Transverse colon (tissue), 4 donors: ENCODE data around the gene NOS3. TPM values are rescaled to one million over a fixed set of nuclear protein-coding genes. Genes with fewer than 3 reads are reported as not detected.

Experiments used
- DNase-seq: peaks from one replicate; pipeline ENCODE4 v3.0.0-alpha.2; 2019
- H3K27ac ChIP-seq, 4 donors: fragments of 200-600 bp; sonication (generic); 2 replicates each; pipeline ENCODE4 v1.5.1; 2016 to 2018; ENCODE audit warnings: inconsistent platforms in 4 of 4
- H3K27me3 ChIP-seq: fragments of 200-600 bp; sonication (generic); 2 replicates; pipeline ENCODE4 v1.5.1; 2017; ENCODE audit warnings: inconsistent platforms
- H3K36me3 ChIP-seq, 4 donors: fragments of 200-600 bp; sonication (generic); 2 replicates each; pipeline ENCODE4 v1.5.1; 2017 to 2019; ENCODE audit warnings: inconsistent platforms in 4 of 4
- H3K4me1 ChIP-seq, 4 donors: fragments of 200-600 bp; sonication (generic); 2 replicates each; pipeline ENCODE4 v1.5.1; 2017 to 2020; ENCODE audit warnings: inconsistent platforms in 4 of 4
- H3K4me3 ChIP-seq, 4 donors: fragments of 200-600 bp; sonication (generic); 1 replicate in 1 of 4; 2 replicates in 3 of 4; pipeline versions ENCODE4 v1.5.1 to v1.6.1; 2017 to 2019; ENCODE audit warnings: inconsistent platforms in 4 of 4
- H3K9me3 ChIP-seq, 2 donors: fragments of 200-600 bp; sonication (generic); 2 replicates each; pipeline ENCODE4 v1.5.1; 2017 to 2019; ENCODE audit warnings: inconsistent platforms in 2 of 2
- CTCF ChIP-seq, 5 experiments: fragments of 200-600 bp in 3 of 5; fragments of 450-650 bp in 2 of 5; sonication (generic) in 3 of 5; IDR thresholded peaks; 1 replicate in 2 of 5; 2 replicates in 3 of 5; pipeline ENCODE4 v1.5.1; 2016 to 2017; ENCODE audit warnings: antibody characterized with exemption in 5 of 5, inconsistent platforms in 3 of 5, mild to moderate bottlenecking in 2 of 5, moderate library complexity in 1 of 5
- EP300 ChIP-seq: sonication (generic); formaldehyde crosslinking; IDR thresholded peaks from one replicate; pipeline ENCODE4 v1.6.1; 2017; ENCODE audit warnings: antibody characterized with exemption, low read depth
- POLR2A ChIP-seq: fragments of 450-650 bp; IDR thresholded peaks from one replicate; pipeline ENCODE4 v1.6.1; 2016; ENCODE audit warnings: antibody characterized with exemption, mild to moderate bottlenecking, moderate library complexity
- POLR2AphosphoS5 ChIP-seq, 3 donors: sonication (generic); formaldehyde crosslinking; IDR thresholded peaks; one replicate each; pipeline ENCODE4 v1.6.1; 2016; ENCODE audit warnings: antibody characterized with exemption in 3 of 3
- WGBS, 2 donors: methylation state at CpG; one replicate each; pipeline ENCODE4 v1.1.5; 2018; ENCODE audit warnings: low coverage in 1 of 2; 5-methylcytosine and 5-hydroxymethylcytosine counted together
- in situ Hi-C, 4 donors: fragments of 200-750 bp; cut with MboI; loops; one replicate each; pipeline versions ENCODE4 v1.15.0 to v1.15.1; 2017; ENCODE audit warnings: low sequenced_read_pairs in 3 of 4, low pct_ligation_motif_present in 1 of 4, low pct_unique_long_range_greater_than_20kb in 1 of 4
- intact Hi-C: fragments of 100-400 bp; cut with DNase I; formaldehyde crosslinking; loops from one replicate; pipeline ENCODE4 v1.15.1; 2023; ENCODE audit warnings: low total_unique reads
- total RNA-seq, 4 donors: library from RNA; depleted of rRNA; stranded (reverse); fragments of >200 nt; gene quantifications; one replicate each; pipeline ENCODE4 v1.1.0, GENCODE V29; 2016

Gene NOS3
- total RNA-seq, 4 donors from 2014 or later: 2.5 to 34.2 (median 7.0) TPM

DNA sequence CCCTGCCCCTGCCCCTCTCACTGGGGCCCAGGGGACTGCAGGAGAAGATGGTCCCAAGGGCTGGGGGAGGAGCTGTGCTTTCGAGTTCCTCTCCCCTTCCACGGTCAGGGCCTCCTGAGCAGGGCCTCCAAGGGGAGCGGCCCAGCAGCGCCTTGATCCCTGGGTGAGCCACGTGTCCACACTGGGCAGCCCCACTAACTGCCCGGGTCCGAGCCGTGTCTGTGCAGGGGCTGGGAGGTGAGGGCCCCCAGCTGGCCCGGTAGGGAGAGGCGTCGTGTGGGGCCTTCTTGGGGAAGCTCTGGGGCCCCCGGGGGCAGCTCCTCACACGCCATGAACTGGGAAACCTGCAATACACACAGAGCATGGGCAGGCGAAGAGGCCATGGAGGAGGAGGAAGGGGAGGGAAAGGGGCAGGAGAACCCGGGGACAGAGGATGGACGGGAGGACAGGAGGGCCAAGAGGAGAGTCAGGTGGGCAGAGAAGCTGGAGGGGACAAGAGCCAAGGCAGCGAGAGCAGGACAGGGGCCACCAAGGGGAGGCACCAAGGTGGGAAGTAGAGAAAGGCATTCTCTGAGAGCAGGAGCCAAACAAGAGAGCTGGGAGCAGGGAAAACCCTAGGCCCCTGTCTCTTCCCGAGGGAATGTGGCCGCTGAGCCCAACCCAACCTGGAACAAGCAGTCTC lies 45.5 kb upstream of the NOS3 start:
- Histone ChIP-seq H3K27me3 (peaks cover 15% of the 10 kb centered on the region), H3K27ac (peak overlapping the region; percentile 56 to 86 (median 68)), H3K36me3 (no peaks in the 10 kb centered on the region), H3K4me1 (peaks cover 0 to 24% (median 12%) of the 10 kb centered on the region in 4 donors), H3K4me3 (no peak overlapping the region), H3K9me3 (no peaks in the 10 kb centered on the region)
- no peak for TF ChIP-seq POLR2AphosphoS5 (IDR thresholded peaks at IDR 0.05)
- TF ChIP-seq POLR2A: no peak
- no peak for TF ChIP-seq CTCF (IDR thresholded peaks at IDR 0.05)
- no peak for TF ChIP-seq EP300
- in situ Hi-C loops: no loop called here
- WGBS, 2 donors: 57 to 63% methylated on average over 3 to 15 of the region's 19 CpGs
- intact Hi-C loops: no loop called here
- no peak for DNase-seq

DNA sequence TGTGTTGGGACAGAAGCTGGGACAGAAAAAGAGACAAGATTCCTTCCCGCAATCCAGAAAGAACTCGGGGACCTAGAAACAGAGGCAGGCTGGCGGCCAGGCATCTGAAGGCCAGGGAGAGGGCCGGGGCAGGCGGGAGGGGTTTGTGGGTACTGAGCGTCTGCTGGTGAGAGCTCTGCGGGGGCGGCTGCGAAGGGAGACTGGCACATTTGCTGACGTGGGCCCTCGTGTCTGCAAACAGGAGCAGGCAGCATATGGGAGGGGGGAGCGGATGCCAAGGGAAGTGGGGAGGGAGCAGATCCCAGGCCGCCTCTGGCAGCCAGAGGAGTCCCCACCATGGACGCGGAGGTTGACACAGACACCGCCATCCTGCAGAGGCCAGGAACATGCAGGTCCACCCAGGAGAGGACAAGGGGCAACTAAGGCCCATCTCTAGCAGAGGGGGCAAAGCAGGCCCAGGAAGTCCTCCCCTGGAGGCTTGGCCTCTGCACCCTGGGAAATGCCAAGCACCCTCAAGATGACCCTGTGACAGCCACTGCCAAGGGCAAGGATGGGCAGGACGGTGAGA lies 44.9 kb upstream of the NOS3 start:
- peaks cover 0 to 24% (median 12%) of the 10 kb centered on the region in 4 donors for H3K4me1 ChIP-seq
- TF ChIP-seq POLR2AphosphoS5 (IDR thresholded peaks at IDR 0.05): no peak
- no peak for TF ChIP-seq CTCF (IDR thresholded peaks at IDR 0.05)
- TF ChIP-seq POLR2A: no peak
- no peak for TF ChIP-seq EP300
- peaks cover 15% of the 10 kb centered on the region for H3K27me3 ChIP-seq
- intact Hi-C loops: no loop called here
- no peak overlapping the region for H3K4me3 ChIP-seq
- peak; percentile 51 for DNase-seq
- in situ Hi-C loops: no loop called here
- H3K9me3 ChIP-seq: no peaks in the 10 kb centered on the region
- WGBS, 2 donors: 78 to 79% methylated on average over 9 to 17 of the region's 17 CpGs
- peak overlapping the region; percentile 56 to 86 (median 68) for H3K27ac ChIP-seq
- no peaks in the 10 kb centered on the region for H3K36me3 ChIP-seq

GRCh38 chr7:150946421-150947240 lies 44.2 kb upstream of the NOS3 start:
- no peak for DNase-seq
- WGBS, 2 donors: 73% methylated on average over 27 of the region's 27 CpGs; no CpG with 5 or more reads in 1 of the 2 donors
- intact Hi-C loops: no loop called here

More at GRCh38 chr7:150946421-150947240, 44.2 kb upstream of the NOS3 start:
- H3K36me3 ChIP-seq: no peaks in the 10 kb centered on the region
- H3K4me1 ChIP-seq: peaks cover 0 to 24% (median 12%) of the 10 kb centered on the region in 4 donors
- H3K27me3 ChIP-seq: peaks cover 15% of the 10 kb centered on the region
- no peak overlapping the region for H3K4me3 ChIP-seq
- in situ Hi-C loops: no loop called here
- TF ChIP-seq POLR2AphosphoS5 (IDR thresholded peaks at IDR 0.05): no peak
- no peak for TF ChIP-seq POLR2A
- TF ChIP-seq EP300: no peak
- TF ChIP-seq CTCF (IDR thresholded peaks at IDR 0.05): no peak
- no peaks in the 10 kb centered on the region for H3K9me3 ChIP-seq
- peak overlapping the region; percentile 56 to 86 (median 68) for H3K27ac ChIP-seq
